Stimulated activated CD4-positive, alpha-beta T cell treated with anti-CD3 and anti-CD28 coated beads, Interleukin-12 subunit alpha, Interleukin-12 subunit beta, amount 100 ng/mL, for 24 hours (primary cell): ENCODE measurements around the gene KCNJ11.
"Not testable (repeated sequence)": the region's sequence is repeated elsewhere in the genome, so short reads cannot be mapped to it uniquely, and the experiment has no call there.

ENCODE experiments used
- DNase-seq, 2 experiments: peaks; one replicate each; pipeline ENCODE4 v3.0.0-alpha.2; 2020; ENCODE audit warnings: low read depth in 2 of 2

The KCNJ11 gene

GRCh38 chr11:17388609-17389210 is at the start of gene KCNJ11:
Gene KCNJ11 (minus strand): TSS chr11:17388659. CDS start chr11:17388091, 568 bp downstream.
- DNase-seq, result peak in 1 of 2 experiments; percentile 15

DNA sequence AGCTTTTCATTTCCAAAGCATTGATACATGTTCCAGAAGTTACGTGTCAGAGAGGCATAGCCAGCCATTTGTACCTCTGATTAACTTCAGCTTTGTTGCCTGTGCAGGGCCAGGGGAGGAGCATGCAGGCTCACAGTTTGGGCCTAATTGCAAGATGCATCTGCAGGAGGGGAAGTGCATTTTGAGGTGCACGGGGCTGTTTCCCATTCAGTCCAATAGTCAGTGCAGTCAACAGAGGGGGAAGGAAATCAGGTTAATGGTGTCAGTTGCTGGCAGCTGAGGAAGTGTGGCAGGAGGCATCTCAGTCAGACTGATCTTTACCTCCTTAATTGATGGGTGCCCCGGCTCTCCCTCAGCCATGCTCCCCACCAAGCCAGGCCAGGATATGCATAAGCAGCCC is 48.9 kb upstream of the KCNJ11 start:
- no peak for DNase-seq

GRCh38 chr11:17434108-17434507 is 45.6 kb upstream of the KCNJ11 start:
- no peak for DNase-seq

DNA sequence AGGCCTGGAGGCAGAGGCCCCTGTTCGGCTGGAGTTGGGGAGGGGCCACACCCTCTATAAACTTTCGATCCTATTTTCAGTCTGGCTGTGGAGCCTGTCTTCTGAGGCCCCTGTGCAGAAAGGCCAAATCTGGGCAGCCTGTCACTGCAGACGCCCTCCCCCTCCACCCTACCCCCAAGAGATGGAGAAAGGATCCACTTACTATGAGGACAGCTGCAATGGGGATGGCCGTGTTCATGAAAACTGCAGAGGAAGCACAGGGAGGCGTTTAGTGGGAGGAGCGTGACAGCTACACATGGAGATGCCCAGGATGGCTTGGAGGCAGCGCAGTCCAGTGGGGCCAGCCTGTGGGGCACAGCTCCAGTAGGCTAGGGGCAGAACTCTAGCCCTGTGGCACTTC is 43.5 kb upstream of the KCNJ11 start:
- DNase-seq, result no peak

DNA sequence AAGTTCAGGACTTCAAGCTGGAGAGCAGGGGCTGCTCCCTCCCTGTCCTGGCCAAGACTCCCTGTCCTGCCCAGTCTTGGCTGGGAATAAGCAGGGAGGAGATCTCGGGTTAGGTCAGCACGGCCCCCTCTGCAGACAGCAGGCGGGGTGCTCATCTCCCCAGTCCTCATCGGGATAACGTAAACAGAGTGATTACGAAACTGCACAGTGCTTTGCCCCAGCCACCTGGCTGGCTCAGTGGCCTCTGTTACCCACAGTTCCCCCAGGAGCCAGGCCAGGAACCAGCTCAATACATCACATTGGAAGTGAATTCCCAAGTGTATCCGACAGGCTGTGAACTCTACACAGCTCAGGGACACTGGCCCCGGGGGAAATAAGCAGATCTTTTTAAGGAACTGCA is 42.7 kb upstream of the KCNJ11 start:
- DNase-seq, result no peak

DNA sequence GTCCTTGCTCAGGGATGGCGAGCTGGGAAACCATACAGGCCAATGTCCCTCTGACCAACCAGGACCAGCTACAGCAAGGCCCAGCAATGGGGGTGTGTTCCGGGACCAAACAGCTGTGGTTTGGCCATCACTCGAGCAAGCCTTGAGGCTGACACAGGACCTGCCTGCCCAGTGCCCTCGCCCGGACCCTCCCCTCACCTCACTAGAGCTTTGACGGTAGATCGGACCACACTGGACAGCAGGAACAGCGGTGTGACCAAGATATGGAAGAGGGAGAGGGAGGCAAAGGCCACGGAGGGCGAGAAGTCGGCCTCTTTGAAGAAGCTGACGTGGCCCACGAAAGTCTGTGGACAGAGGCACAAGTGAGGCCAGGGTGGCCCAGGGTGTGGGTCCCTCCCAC is 42.2 kb upstream of the KCNJ11 start:
- no peak for DNase-seq

GRCh38 chr11:17428925-17429324 is 40.5 kb upstream of the KCNJ11 start:
- DNase-seq, result no peak

DNA sequence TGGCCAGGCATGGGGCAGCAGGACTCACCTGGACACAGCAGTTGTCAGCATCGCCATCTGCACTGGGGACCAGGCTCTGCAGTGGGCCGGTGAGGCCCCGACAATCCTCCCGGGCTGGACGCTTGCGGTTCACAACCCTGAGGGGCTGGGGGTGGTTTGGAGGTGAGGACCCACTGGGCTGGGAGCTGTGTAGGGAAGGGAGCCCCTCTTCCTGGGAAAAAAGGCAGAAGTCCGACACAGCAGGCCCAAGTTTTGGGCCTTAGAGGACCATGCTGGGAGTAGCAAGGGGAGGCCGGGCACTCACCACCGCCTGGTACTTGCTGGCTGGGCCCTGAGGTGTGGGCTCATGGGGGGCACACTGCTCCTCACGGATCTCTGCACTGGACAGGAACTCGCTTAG is 39.8 kb upstream of the KCNJ11 start:
- DNase-seq, result no peak

- DNase-seq, result not testable (repeated sequence)
Measured at GRCh38 chr11:17426233-17426632, 37.8 kb upstream of the KCNJ11 start.

DNA sequence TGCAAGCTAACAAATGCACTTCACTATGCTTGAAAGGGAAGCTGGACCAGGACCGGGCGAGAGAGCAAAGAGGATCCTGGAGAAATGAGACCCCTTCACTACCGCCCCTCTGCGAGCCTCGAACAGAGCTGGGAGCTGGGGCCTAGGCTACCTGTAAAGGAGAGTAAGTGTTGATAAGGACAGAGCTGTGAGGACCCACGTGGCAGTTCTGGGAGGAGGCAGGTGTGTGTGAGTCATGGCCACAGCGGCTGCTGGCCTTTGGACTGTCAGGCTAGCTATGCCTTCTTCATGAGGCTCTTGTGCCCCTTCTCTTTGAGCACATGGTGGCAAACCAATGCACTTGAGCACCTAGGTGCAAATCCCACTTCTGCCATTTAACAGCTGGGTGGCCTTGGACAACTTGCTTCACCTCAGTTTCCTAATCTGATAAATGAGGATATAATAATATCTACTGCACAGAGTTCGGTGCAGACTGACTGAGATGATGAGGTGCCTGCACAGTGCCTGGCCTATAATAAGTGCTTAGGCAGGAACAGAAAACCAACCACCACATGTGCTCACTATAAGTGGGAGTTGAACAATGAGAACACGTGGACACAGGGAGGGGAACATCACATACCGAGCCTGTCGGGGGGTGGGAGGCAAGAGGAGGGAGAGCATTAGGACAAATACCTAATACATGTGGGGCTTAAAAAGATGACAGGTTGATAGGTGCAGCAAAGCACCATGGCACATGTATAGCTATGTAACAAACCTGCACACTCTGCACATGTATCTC is 35.3 kb upstream of the KCNJ11 start:
- no peak for DNase-seq

GRCh38 chr11:17421781-17422180 is 33.3 kb upstream of the KCNJ11 start:
- no peak for DNase-seq

DNA sequence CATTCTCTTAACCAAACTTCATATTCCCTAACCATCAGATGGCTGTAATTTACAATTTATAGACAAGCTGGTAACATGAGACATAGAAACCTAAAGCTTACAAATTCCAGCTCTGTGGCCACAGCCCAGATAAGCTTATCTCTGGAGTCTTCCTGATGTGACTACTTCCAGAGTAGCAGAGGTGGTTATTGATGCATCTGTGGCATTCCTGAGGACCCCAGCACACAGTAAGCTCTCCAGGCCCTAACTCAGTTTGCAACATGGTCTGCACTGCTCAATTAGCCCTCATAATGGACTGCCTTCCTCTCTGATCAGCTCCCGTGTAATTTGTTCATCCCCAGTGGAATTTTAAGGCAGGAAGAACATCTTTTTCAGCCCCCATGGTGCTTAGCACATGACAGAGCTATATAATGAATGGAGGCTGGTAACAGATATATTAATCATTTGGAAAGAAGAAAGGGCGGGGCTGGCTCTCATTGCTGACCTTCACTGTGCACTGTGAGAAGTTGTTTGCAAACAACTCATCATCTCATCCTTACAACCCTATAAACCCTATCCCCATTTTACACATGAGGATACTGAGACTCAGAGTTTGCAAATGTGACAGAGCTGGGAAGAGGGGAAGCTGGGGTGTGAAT is 30.1 kb upstream of the KCNJ11 start:
- no peak for DNase-seq

DNA sequence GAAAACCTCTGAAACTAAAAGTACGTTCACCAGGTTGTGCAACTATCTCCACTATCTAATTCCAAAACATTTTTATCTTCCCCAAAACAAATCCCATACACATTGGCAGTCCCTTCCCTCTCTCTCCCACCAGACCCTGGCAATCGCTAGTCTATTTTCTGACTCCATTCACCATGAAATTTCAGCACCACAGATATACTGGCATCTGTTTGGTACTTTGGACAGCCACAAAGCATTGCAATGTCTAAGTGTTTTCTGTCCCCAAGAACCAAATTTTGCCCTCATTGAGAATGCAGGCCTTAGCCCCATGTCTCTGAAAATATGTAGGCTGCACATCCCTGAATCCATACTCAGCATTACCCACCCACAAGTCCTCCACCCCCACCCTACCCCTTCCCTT is 28.0 kb upstream of the KCNJ11 start:
- no peak for DNase-seq

DNA sequence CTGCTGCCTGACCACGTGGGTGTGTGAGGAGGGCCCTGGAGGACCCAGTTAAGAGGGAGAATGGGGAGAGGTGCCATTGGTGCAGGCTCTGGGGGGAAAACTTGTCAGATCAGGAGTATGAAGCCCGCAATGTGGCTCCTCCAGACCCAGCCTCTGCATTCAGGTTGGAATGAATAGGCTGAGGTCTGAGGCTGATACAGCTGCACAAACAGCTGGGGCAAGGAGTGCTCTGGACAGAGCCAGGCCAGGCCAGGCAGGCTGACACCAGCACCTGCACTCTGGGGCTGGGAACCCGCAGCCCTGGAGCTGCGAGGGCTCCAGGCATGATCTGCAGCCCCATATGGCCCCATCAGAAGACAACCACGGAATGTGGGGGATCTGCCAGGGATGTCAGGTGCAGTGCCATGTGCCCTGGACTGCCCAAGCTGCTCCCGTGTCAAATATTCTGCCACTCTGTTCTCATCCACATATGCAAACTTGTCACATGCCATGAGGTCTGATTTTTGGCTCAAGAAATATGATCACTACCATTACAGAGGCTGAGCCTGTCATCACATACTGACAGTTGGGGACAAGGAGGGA is 27.2 kb upstream of the KCNJ11 start:
- no peak for DNase-seq

- DNase-seq, result no peak
Measured at GRCh38 chr11:17414992-17415391, 26.5 kb upstream of the KCNJ11 start.

DNA sequence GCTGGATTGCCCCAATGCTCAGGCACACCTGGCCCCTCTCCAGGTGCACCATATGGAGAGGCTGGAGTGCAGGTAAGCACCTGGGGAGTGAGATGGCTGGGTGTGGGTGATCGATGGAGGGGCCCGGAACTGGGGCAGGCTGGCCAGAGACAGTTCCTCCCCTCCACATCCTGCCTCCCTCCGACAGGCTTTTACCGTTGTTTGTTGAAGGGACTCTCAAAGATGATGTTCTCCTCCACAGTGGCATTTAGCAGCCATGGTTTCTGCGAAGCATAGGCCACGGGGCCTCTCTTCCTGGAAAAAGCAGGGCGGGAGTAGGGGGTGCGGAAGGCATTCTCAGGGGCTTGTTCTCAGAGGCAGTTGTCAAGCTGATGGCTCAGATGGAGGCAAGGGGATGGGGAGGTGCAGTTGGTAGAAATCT is 25.9 kb upstream of the KCNJ11 start:
- DNase-seq, result no peak

- no peak for DNase-seq
Measured at GRCh38 chr11:17413414-17414316, 25.2 kb upstream of the KCNJ11 start.

- DNase-seq, result no peak
Measured at GRCh38 chr11:17412488-17413180, 24.2 kb upstream of the KCNJ11 start.

- no peak for DNase-seq
Measured at GRCh38 chr11:17411418-17411817, 23.0 kb upstream of the KCNJ11 start.

DNA sequence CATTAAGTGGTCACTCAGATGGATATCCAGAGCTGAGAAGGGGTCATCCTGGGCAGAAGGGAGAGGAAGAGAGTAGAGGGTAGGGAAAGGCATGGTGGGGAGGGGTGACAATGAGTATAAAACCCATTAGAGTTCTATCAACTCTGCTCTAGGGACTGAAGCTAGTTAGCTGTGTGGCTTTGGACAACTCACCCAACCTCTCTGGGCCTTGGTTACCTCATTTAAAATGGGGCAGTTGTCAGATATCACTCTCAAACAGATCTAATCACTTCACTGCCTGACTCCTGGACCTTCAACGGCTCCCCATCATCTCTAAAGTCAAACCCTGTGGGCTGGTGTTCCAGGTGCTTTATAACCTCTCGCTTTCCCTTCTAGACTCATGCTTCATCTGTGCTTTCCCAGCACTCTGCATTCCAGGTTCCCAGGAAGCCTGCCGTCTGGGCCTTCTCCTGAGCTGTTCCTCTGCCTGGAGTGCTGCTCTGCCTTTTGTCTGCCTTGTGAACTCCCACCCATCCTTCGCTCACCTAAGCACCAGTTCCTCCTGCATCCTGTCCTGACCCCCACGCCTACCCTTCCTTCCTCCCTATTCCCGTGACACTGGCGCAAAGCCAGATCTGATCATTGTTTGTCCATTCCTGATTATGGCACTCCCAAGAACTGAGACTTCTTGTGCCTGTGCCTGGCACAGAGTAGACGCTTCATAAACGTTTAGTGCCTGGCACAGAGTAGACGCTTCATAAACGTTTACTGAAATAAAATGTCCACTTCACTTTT is 22.3 kb upstream of the KCNJ11 start:
- DNase-seq, result no peak
